Chondrocyte (in vitro differentiated cells): Measurements from ENCODE around the gene TMEM25. TPM values are rescaled to one million over a fixed set of nuclear protein-coding genes. Genes with fewer than 3 reads are reported as not detected.

ENCODE experiments used
- DNase-seq: peaks from one replicate; pipeline ENCODE4 v3.0.0; 2021; ENCODE audit warnings: mixed read lengths, low spot score
- H3K27ac Mint-ChIP-seq: one replicate; pipeline ENCODE4 v1.8.0; 2021; ENCODE audit warnings: mild to moderate bottlenecking, moderate library complexity, mixed read lengths; ENCODE audit not compliant: unreplicated experiment
- H3K27me3 Mint-ChIP-seq: 2 replicates; pipeline ENCODE4 v1.8.0; 2021; ENCODE audit warnings: low read depth, mixed read lengths
- H3K36me3 Mint-ChIP-seq: 2 replicates; pipeline ENCODE4 v1.8.0; 2021; ENCODE audit warnings: low read depth, mixed read lengths
- H3K4me1 Mint-ChIP-seq: 2 replicates; pipeline ENCODE4 v1.8.0; 2021; ENCODE audit warnings: low read depth, mild to moderate bottlenecking, mixed read lengths
- H3K4me3 Mint-ChIP-seq: one replicate; pipeline ENCODE4 v1.8.0; 2021; ENCODE audit warnings: mild to moderate bottlenecking, moderate library complexity, mixed read lengths; ENCODE audit not compliant: unreplicated experiment
- H3K9me3 Mint-ChIP-seq: 2 replicates; pipeline ENCODE4 v1.8.0; 2021; ENCODE audit warnings: low read depth, mixed read lengths
- total RNA-seq: library from RNA; stranded (reverse); gene quantifications from 3 replicates; pipeline ENCODE4 v1.2.1, GENCODE V29; 2021
- TF ChIP-seq, protein P1 (sequence below): fragments of 200-600 bp; sonication (generic); IDR thresholded peaks from 2 replicates; pipeline ENCODE4 v1.5.0; 2021; ENCODE audit warnings: antibody characterized with exemption, mild to moderate bottlenecking, moderate library complexity

Gene TMEM25
- total RNA-seq, 1 donor from 2014 or later = 26.3 TPM

DNA sequence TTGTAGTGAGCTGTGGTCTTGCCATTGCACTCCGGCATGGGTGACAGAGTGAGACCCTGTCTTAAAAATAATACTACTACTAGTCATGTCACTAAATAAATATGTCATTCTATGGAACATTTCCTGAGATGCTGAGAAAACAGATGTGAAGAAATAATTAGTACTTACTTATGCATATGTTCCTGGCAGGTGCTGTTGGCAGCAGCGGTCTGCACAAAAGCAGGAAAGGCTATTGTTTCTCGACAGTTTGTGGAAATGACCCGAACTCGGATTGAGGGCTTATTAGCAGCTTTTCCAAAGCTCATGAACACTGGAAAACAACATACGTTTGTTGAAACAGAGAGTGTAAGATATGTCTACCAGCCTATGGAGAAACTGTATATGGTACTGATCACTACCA, 50.1 kb downstream of the TMEM25 start:
- TF ChIP-seq, protein P1, sequence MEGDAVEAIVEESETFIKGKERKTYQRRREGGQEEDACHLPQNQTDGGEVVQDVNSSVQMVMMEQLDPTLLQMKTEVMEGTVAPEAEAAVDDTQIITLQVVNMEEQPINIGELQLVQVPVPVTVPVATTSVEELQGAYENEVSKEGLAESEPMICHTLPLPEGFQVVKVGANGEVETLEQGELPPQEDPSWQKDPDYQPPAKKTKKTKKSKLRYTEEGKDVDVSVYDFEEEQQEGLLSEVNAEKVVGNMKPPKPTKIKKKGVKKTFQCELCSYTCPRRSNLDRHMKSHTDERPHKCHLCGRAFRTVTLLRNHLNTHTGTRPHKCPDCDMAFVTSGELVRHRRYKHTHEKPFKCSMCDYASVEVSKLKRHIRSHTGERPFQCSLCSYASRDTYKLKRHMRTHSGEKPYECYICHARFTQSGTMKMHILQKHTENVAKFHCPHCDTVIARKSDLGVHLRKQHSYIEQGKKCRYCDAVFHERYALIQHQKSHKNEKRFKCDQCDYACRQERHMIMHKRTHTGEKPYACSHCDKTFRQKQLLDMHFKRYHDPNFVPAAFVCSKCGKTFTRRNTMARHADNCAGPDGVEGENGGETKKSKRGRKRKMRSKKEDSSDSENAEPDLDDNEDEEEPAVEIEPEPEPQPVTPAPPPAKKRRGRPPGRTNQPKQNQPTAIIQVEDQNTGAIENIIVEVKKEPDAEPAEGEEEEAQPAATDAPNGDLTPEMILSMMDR = no peak
- DNase-seq = no peak
- Mint-ChIP-seq H3K4me3 (no peak overlapping the region), H3K36me3 (peaks cover 27% of the 10 kb centered on the region), H3K27me3 (no peaks in the 10 kb centered on the region), H3K27ac (no peak overlapping the region), H3K4me1 (peaks cover 32% of the 10 kb centered on the region), H3K9me3 (no peaks in the 10 kb centered on the region)

Other genes starting within 250 kb of the TMEM25 start
- gene CD3E, start 226.5 kb upstream of the TMEM25 start, total RNA-seq = not detected in 3 replicates
- gene CD3D, start 188.5 kb upstream of the TMEM25 start, total RNA-seq = not detected in 3 replicates
- gene CD3G, start 186.8 kb upstream of the TMEM25 start, total RNA-seq = not detected in 3 replicates
- gene UBE4A, start 171.6 kb upstream of the TMEM25 start, total RNA-seq = 39.7 to 44.2 TPM (median 39.7 TPM) in 3 replicates
- 107 to 138 TPM (median 135 TPM) in 3 replicates for gene ATP5MG, start 129.6 kb upstream of the TMEM25 start, total RNA-seq
- 40.3 to 57.6 TPM (median 42.9 TPM) in 3 replicates for gene KMT2A, start 94.7 kb upstream of the TMEM25 start, total RNA-seq
- 0.27 to 1.4 TPM in 2 of 3 replicates, not detected in the other for gene TTC36, start 3.7 kb upstream of the TMEM25 start, total RNA-seq
- gene IFT46, start 34.7 kb downstream of the TMEM25 start, total RNA-seq = 16.2 to 22.7 TPM (median 16.6 TPM) in 3 replicates
- gene ARCN1, start 41.2 kb downstream of the TMEM25 start, total RNA-seq = 233 to 265 TPM (median 240 TPM) in 3 replicates
- 164 to 271 TPM (median 179 TPM) in 3 replicates for gene PHLDB1, start 76.4 kb downstream of the TMEM25 start, total RNA-seq
- gene TREH, start 148.5 kb downstream of the TMEM25 start, total RNA-seq = not detected in 3 replicates